H1 (cell line): ENCODE measurements around the gene MYLK4. TPM values are rescaled to one million over a fixed set of nuclear protein-coding genes. Genes with fewer than 3 reads are reported as not detected.

Experiments used
- NANOG ChIP-seq: IDR thresholded peaks from 2 replicates; pipeline ENCODE4 v1.6.1; 2011; ENCODE audit warnings: low read length, low read depth, mild to moderate bottlenecking, inconsistent platforms; ENCODE audit not compliant: insufficient read depth, poor library complexity, severe bottlenecking
- TEAD4 ChIP-seq: IDR thresholded peaks from 2 replicates; pipeline ENCODE4 v1.6.1; 2012; ENCODE audit warnings: low read depth, low read length, inconsistent platforms, mixed read lengths
- polyA plus RNA-seq, 7 experiments: library from polyadenylated mRNA; depleted of rRNA in 3 of 7; stranded (reverse) in 5 of 7; unstranded in 2 of 7; fragments of >200 nt in 5 of 7; fragments of 200-250 nt in 2 of 7; gene quantifications; 1 replicate in 5 of 7; 2 replicates in 1 of 7; 4 replicates in 1 of 7; pipeline versions ENCODE4 v1.2.1 to v1.2.3, GENCODE V29; 2011 to 2013; ENCODE audit warnings: missing spikeins in 2 of 7, mixed read lengths in 2 of 7
- total RNA-seq: library from RNA; stranded (reverse); fragmentation: NEBNext Ultra II Directional; extraction: Animal tissue kit (Norgen Biotek cat#: 25700); gene quantifications from 2 replicates; pipeline ENCODE4 v1.2.1, GENCODE V29; 2021
- TF ChIP-seq, protein P1 (sequence below): fragments of 300-600 bp; sonication (generic); IDR thresholded peaks from 2 replicates; pipeline ENCODE4 v1.7.1; 2012; ENCODE audit warnings: low read length, moderate library complexity, mild to moderate bottlenecking, inconsistent platforms; ENCODE audit not compliant: insufficient replicate concordance
- TF ChIP-seq, protein P2 (sequence below): IDR thresholded peaks from 2 replicates; pipeline ENCODE4 v1.6.1; 2012; ENCODE audit warnings: inconsistent platforms
- TF ChIP-seq, protein P3 (sequence below): IDR thresholded peaks from 2 replicates; pipeline ENCODE4 v1.6.1; 2012; ENCODE audit warnings: inconsistent platforms
- TF ChIP-seq, protein P4 (sequence below): IDR thresholded peaks from 2 replicates; pipeline ENCODE4 v1.6.1; 2011; ENCODE audit warnings: low read length, improper control_type of control experiment

The MYLK4 gene
- total and polyA plus RNA-seq, 2 of the 8 experiments (the other 6 are each of a cell fraction or from before 2014, with no cell fraction given) = 0.11 to 0.17 TPM

DNA sequence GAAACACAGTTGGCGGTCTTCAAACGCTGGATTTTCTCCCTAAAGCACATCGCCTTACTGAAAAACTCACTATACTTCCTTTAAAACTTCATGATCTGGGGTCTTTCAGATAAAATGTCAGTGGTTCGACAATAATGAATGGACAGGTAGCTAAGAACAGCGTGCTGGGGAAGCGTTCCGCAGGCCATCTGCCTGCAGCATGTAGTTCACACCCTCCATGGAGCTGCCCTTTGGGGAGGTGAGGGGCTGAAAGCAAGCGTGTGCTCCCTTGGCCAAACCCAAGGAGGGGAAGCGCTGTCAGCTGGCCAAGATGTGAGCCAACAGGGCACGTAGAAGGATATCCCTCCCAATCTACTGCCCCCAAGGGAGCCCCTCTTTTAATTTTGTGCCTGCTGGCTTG is 20.8 kb downstream of the MYLK4 start (continued):
- TF ChIP-seq, protein P1, sequence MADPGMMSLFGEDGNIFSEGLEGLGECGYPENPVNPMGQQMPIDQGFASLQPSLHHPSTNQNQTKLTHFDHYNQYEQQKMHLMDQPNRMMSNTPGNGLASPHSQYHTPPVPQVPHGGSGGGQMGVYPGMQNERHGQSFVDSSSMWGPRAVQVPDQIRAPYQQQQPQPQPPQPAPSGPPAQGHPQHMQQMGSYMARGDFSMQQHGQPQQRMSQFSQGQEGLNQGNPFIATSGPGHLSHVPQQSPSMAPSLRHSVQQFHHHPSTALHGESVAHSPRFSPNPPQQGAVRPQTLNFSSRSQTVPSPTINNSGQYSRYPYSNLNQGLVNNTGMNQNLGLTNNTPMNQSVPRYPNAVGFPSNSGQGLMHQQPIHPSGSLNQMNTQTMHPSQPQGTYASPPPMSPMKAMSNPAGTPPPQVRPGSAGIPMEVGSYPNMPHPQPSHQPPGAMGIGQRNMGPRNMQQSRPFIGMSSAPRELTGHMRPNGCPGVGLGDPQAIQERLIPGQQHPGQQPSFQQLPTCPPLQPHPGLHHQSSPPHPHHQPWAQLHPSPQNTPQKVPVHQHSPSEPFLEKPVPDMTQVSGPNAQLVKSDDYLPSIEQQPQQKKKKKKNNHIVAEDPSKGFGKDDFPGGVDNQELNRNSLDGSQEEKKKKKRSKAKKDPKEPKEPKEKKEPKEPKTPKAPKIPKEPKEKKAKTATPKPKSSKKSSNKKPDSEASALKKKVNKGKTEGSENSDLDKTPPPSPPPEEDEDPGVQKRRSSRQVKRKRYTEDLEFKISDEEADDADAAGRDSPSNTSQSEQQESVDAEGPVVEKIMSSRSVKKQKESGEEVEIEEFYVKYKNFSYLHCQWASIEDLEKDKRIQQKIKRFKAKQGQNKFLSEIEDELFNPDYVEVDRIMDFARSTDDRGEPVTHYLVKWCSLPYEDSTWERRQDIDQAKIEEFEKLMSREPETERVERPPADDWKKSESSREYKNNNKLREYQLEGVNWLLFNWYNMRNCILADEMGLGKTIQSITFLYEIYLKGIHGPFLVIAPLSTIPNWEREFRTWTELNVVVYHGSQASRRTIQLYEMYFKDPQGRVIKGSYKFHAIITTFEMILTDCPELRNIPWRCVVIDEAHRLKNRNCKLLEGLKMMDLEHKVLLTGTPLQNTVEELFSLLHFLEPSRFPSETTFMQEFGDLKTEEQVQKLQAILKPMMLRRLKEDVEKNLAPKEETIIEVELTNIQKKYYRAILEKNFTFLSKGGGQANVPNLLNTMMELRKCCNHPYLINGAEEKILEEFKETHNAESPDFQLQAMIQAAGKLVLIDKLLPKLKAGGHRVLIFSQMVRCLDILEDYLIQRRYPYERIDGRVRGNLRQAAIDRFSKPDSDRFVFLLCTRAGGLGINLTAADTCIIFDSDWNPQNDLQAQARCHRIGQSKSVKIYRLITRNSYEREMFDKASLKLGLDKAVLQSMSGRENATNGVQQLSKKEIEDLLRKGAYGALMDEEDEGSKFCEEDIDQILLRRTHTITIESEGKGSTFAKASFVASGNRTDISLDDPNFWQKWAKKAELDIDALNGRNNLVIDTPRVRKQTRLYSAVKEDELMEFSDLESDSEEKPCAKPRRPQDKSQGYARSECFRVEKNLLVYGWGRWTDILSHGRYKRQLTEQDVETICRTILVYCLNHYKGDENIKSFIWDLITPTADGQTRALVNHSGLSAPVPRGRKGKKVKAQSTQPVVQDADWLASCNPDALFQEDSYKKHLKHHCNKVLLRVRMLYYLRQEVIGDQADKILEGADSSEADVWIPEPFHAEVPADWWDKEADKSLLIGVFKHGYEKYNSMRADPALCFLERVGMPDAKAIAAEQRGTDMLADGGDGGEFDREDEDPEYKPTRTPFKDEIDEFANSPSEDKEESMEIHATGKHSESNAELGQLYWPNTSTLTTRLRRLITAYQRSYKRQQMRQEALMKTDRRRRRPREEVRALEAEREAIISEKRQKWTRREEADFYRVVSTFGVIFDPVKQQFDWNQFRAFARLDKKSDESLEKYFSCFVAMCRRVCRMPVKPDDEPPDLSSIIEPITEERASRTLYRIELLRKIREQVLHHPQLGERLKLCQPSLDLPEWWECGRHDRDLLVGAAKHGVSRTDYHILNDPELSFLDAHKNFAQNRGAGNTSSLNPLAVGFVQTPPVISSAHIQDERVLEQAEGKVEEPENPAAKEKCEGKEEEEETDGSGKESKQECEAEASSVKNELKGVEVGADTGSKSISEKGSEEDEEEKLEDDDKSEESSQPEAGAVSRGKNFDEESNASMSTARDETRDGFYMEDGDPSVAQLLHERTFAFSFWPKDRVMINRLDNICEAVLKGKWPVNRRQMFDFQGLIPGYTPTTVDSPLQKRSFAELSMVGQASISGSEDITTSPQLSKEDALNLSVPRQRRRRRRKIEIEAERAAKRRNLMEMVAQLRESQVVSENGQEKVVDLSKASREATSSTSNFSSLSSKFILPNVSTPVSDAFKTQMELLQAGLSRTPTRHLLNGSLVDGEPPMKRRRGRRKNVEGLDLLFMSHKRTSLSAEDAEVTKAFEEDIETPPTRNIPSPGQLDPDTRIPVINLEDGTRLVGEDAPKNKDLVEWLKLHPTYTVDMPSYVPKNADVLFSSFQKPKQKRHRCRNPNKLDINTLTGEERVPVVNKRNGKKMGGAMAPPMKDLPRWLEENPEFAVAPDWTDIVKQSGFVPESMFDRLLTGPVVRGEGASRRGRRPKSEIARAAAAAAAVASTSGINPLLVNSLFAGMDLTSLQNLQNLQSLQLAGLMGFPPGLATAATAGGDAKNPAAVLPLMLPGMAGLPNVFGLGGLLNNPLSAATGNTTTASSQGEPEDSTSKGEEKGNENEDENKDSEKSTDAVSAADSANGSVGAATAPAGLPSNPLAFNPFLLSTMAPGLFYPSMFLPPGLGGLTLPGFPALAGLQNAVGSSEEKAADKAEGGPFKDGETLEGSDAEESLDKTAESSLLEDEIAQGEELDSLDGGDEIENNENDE = no peak
- TF ChIP-seq TEAD4 (no peak), NANOG (no peak)
- TF ChIP-seq, protein P2, sequence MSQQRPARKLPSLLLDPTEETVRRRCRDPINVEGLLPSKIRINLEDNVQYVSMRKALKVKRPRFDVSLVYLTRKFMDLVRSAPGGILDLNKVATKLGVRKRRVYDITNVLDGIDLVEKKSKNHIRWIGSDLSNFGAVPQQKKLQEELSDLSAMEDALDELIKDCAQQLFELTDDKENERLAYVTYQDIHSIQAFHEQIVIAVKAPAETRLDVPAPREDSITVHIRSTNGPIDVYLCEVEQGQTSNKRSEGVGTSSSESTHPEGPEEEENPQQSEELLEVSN = peak; percentile 44
- TF ChIP-seq, protein P3, sequence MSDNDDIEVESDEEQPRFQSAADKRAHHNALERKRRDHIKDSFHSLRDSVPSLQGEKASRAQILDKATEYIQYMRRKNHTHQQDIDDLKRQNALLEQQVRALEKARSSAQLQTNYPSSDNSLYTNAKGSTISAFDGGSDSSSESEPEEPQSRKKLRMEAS = peak; percentile 58
- TF ChIP-seq, protein P4, sequence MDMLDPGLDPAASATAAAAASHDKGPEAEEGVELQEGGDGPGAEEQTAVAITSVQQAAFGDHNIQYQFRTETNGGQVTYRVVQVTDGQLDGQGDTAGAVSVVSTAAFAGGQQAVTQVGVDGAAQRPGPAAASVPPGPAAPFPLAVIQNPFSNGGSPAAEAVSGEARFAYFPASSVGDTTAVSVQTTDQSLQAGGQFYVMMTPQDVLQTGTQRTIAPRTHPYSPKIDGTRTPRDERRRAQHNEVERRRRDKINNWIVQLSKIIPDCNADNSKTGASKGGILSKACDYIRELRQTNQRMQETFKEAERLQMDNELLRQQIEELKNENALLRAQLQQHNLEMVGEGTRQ = no peak
